Left forelimb (tissue), 1 donor: ENCODE measurements around the gene ARID1A.

Experiments
- DNase-seq: peaks from one replicate; pipeline ENCODE4 v3.0.0-alpha.2; 2018; ENCODE audit warnings: low spot score

ARID1A gene

GRCh38 chr1:26728645-26729044, 32.8 kb downstream of the ARID1A start:
- DNase-seq = no peak

- no peak for DNase-seq
Observed at GRCh38 chr1:26729633-26730032, 33.8 kb downstream of the ARID1A start.

DNA sequence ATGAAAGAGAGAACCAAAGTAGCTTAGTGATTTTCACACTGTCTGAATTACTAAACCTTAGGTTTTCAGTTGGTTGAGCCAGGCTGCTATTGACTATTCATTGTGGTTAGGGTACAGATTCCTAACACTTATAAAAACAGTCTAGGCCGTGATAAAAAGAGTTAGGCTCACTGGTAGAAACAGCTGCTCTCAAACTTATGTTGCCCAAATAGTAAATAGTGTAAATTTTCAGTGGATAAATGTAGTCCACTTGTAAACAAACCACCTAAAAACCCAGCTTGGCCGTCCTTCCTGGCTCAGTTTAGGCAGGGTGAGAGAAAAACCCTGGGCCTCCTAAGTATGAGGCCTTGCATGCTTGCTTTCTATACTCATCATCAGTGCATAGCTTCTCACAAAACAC, 34.9 kb downstream of the ARID1A start:
- DNase-seq = no peak

GRCh38 chr1:26731233-26731902, 35.6 kb downstream of the ARID1A start:
- DNase-seq = no peak

- no peak for DNase-seq
Observed at GRCh38 chr1:26733392-26733791, 37.6 kb downstream of the ARID1A start.

DNA sequence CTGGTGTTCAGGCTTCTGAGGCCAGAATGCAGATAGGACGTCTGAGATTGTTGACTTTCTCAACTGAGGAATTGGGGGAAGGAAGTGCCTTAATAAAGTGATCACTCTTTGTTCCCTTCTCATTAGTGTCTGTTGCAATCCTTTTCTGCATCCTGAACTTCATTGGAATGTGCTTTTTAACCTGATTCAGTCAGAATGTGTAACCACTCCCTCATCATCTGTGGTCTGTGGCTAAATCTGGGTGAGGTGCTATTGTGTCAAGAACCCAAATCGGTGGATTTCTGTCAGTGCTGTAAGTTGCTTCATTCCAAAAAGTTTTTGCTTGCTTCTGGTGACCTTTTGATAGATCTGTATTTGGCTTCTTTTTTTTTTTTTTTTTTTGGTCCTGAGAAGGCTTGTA, 38.2 kb downstream of the ARID1A start:
- DNase-seq = no peak

DNA sequence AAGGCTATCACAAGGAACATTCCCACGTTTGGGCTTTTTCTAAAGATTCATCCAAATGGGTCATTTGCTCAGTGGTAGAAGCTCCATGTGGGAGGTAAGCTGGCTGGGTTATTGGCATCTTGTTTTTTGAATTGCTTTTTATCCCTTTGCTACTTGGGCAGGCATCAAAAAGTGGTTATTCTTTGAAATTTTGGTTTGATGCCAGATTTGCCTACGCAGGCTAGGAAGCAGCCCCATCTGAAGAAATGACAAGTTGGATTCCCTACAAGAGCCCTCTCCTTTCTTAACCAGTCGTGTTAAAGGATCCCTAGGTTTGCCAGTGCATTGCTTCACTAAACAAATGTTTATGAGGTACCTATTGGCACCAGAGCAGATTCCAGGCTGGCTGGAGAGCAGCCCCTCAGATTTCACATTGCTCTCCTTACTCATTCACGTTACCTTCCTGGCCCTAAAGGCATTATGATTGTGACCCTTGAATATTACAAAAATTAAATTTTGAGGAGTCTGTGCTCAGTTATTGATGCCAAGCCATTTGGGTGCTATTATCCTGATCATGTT, 38.8 kb downstream of the ARID1A start:
- DNase-seq = no peak

DNA sequence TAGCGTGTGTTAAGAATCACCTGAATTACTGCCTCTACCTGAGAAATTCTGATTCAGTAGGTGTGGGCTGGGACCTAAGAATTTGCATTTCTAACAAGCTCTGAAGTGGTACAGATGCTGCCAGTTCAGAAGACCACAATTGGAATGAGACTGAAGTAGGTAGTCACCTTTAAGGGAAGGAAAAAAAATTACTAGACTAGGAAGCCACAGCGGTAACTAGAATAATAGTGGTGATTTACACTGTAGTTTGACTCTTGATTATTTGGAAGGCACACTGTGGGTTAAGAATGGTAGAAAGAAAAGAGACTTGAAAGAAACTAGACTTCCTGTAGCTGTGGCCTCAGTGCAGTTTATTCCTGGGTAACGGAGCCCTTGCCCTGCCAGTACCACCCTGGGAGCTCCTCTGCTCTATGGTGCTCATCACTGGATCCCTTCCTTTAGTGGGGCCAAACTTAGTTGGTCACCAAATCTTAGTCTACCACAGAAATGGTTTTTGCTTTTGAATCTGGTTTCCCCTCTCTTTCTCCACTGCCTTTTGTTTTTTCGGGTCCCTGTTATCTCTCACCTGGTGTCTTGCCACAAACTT, 43.6 kb downstream of the ARID1A start:
- no peak for DNase-seq

- DNase-seq = no peak
Observed at GRCh38 chr1:26740023-26740634, 44.3 kb downstream of the ARID1A start.

DNA sequence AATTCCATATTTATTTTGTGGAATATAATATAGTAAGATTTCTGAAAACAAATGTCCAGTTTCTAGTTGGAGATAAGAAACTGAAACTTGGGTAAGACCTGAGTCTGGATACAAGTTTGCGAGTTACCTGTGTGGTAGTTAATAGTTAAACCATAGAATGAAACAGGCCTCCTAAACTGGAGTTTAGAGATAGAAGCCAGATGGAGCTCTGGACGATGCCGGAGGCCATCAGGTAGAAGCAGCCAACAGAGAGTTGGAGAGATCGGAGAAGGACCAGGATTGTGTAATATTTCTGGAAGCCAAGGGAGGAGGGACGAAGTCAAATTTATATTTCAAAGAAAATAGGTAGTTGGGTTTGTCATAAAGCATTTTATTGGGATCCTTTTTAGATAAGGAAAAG, 45.1 kb downstream of the ARID1A start:
- no peak for DNase-seq

- no peak for DNase-seq
Observed at GRCh38 chr1:26743426-26744059, 47.7 kb downstream of the ARID1A start.

DNA sequence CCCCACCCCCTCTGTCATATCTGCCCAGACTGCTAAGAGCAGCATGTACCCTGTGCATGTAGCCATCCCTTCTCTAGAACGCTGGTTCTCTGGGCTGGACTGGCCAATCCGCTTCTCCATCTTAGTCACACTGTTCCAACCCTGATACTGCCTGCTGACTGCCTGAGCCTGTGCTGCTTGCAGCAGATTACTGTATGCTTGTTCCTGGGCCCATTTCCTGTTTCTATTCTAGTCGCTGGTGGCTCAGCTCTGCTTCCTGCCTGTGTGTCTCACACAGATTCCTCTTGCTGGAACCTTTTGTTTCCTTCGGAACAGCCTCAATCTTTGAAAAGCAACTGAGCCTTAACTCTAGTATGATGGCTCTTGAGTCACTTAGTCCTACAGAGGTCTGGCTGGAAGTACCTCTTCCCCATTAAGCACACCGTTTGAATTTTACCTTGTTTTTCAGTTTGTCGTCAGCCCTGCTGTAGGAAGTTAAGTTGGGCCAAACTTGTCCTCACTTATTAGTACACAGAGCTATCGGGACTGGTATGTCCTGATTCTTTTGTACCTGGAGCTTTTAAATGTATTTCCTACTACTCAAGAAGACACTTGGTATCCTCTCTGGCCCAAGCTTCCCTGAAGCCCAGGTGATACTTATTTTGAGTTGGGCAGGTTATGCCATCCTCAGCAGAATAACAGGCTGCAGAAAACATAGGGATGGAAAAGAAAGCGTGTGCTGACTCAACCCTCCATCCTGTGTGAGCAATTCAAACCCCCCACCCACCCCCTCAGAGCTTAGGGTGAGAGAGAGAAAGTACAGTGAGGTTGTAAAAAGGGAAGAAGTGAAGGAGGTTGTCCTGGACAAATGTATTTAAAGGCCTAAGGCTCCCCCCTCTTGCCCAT, 48.5 kb downstream of the ARID1A start:
- DNase-seq = no peak

DNA sequence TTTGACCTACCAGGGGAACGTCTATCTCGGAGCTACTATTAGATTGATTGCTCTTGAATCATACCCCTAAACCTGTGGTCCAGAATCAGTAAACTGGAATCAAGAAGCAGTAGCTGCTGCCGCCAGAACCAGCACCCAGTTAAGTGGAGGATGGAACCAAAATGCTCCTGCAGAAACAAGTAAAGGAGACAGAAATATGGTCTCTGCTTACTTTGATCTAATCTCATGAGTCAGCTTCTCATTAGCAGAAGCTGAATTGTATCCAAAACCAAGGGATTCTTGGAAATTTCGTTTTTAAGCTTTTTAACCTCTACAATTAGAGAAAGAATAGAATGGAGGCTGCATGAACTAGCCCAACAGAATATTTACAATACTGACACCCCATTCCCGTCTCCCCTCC, 49.4 kb downstream of the ARID1A start:
- DNase-seq = no peak

GRCh38 chr1:26747048-26747447, 51.2 kb downstream of the ARID1A start:
- DNase-seq = no peak

- DNase-seq = no peak
Observed at GRCh38 chr1:26748351-26748750, 52.5 kb downstream of the ARID1A start.

- DNase-seq = no peak
Observed at GRCh38 chr1:26749458-26749857, 53.6 kb downstream of the ARID1A start.

DNA sequence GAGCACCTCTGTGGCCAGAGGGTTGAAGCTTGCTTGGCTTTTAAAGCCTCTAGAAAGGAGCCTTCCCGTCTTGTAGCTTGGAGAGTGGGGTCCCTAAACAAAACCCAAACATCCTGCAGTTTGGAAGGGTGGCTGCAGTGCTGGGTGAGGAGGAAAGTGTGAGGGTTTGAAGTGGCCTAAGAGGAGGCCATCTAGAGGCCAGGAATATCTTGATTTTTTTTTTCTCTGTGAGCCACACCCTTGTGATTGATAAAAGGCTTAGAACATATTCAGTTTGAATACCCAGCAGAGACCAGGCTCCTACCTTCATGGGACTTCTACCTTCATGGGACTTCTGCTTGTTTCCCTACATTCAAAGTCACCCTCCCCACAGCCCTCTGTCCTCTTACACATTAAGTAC, 54.6 kb downstream of the ARID1A start:
- DNase-seq = no peak

DNA sequence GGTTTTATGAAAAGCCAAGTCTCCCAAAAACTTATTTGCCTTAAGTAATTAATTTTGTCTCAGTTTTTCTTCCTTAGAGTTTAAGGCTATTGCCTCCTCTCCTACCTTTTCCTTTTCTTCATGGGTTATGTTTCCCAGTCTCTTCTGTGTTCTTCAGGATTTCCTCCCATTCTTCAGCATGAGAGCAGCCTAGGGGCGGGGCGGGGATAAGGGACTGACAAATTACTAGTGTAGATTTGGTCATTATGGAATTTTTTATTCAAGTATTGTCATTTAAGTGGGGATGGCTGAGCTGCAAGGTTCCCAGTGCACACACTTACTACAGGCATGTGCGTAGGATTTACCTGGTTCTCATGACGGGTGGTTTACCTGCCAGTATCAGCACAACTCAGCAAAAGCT, 56.7 kb downstream of the ARID1A start:
- DNase-seq = no peak

GRCh38 chr1:26754086-26754874, 58.5 kb downstream of the ARID1A start:
- no peak for DNase-seq

DNA sequence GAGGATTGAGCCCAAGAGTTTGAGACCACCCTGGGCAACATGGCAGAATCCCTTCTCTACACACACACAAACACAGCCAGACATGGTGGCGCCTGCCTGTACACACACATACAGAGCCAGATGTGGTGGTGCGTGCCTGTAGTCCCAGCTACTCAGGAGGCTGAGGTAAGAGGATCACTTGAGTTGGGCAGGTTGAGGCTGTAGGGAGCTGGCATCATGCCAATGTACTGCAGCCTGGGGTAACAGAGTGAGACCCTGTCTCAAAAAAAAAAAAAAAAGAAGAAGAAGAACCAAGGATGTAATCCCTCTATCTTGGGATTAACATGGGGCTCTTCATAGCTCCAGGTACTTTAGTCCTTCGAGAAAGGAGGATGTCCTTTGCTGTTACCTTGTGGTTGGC, 62.5 kb downstream of the ARID1A start:
- no peak for DNase-seq

- no peak for DNase-seq
Observed at GRCh38 chr1:26759531-26759930, 63.7 kb downstream of the ARID1A start.
